ENCODE results near the gene PPARD.

Gene PPARD

GRCh38 chr6:35343092-35343834 lies 905 bp downstream of the PPARD start:
- Histone ChIP-seq H3K4me3 (ENCODE audit: low read depth, low read length) (peak overlapping the region; percentile 71), H3K9me3 (ENCODE audit: control insufficient read depth, insufficient read depth, low read length) (no peaks in the 10 kb centered on the region), H3K4me1 (ENCODE audit: control insufficient read depth, insufficient read depth, low read length) (peaks cover 7% of the 10 kb centered on the region), H3K27me3 (ENCODE audit: control insufficient read depth, insufficient read depth, low read length) (peaks cover 5% of the 10 kb centered on the region), H3K36me3 (ENCODE audit: control insufficient read depth, insufficient read depth, low read length) (peaks cover 4% of the 10 kb centered on the region), H3K9ac (ENCODE audit: low read depth, low read length) (peak overlapping the region; percentile 76)

GRCh38 chr6:35343835-35344550 lies 1.6 kb downstream of the PPARD start:
- Histone ChIP-seq H3K4me3 (ENCODE audit: low read depth, low read length) (no peak overlapping the region), H3K9ac (ENCODE audit: low read depth, low read length) (no peak overlapping the region)

GRCh38 chr6:35351422-35351821 lies 9.1 kb downstream of the PPARD start:
- H3K9me3 ChIP-seq (ENCODE audit: control insufficient read depth, insufficient read depth, low read length) = no peaks in the 10 kb centered on the region
- no peak overlapping the region for H3K9ac ChIP-seq (ENCODE audit: low read depth, low read length)
- peaks cover 9% of the 10 kb centered on the region for H3K36me3 ChIP-seq (ENCODE audit: control insufficient read depth, insufficient read depth, low read length)
- no peaks in the 10 kb centered on the region for H3K4me1 ChIP-seq (ENCODE audit: control insufficient read depth, insufficient read depth, low read length)
- no peak overlapping the region for H3K4me3 ChIP-seq (ENCODE audit: low read depth, low read length)
- no peaks in the 10 kb centered on the region for H3K27me3 ChIP-seq (ENCODE audit: control insufficient read depth, insufficient read depth, low read length)

More at GRCh38 chr6:35343835-35344550, 1.6 kb downstream of the PPARD start:
- H3K27me3 ChIP-seq (ENCODE audit: control insufficient read depth, insufficient read depth, low read length) = peaks cover 5% of the 10 kb centered on the region
- H3K4me1 ChIP-seq (ENCODE audit: control insufficient read depth, insufficient read depth, low read length) = peaks cover 7% of the 10 kb centered on the region
- H3K9me3 ChIP-seq (ENCODE audit: control insufficient read depth, insufficient read depth, low read length) = no peaks in the 10 kb centered on the region
- peaks cover 4% of the 10 kb centered on the region for H3K36me3 ChIP-seq (ENCODE audit: control insufficient read depth, insufficient read depth, low read length)

DNA sequence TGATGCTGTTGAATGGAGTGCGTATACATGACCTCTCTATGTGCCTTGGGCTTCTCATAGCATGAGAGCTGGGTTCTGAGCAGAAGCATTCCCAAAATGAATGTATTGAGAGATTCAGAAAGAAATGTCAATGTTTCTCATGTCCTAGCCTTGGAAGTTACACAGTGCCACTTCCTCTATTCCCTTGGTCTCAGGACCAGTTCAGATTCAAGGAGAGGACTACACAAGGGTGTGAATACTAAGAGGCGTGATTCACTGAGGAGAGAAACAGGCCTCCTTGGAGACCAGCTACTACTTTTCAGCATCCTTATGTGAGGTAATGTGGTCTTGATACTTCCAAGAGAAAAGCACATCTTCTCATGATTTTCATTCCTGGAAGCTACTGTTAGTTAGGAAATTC lies 10.4 kb downstream of the PPARD start:
- Histone ChIP-seq H3K36me3 (ENCODE audit: control insufficient read depth, insufficient read depth, low read length) (peaks cover 12% of the 10 kb centered on the region), H3K9me3 (ENCODE audit: control insufficient read depth, insufficient read depth, low read length) (no peaks in the 10 kb centered on the region), H3K27me3 (ENCODE audit: control insufficient read depth, insufficient read depth, low read length) (no peaks in the 10 kb centered on the region), H3K9ac (ENCODE audit: low read depth, low read length) (no peak overlapping the region), H3K4me3 (ENCODE audit: low read depth, low read length) (no peak overlapping the region), H3K4me1 (ENCODE audit: control insufficient read depth, insufficient read depth, low read length) (no peaks in the 10 kb centered on the region)

GRCh38 chr6:35354361-35355135 lies 12.2 kb downstream of the PPARD start:
- Histone ChIP-seq H3K9me3 (ENCODE audit: control insufficient read depth, insufficient read depth, low read length) (no peaks in the 10 kb centered on the region), H3K9ac (ENCODE audit: low read depth, low read length) (no peak overlapping the region), H3K4me1 (ENCODE audit: control insufficient read depth, insufficient read depth, low read length) (peaks cover under 1% of the 10 kb centered on the region), H3K4me3 (ENCODE audit: low read depth, low read length) (no peak overlapping the region), H3K36me3 (ENCODE audit: control insufficient read depth, insufficient read depth, low read length) (peaks cover 12% of the 10 kb centered on the region), H3K27me3 (ENCODE audit: control insufficient read depth, insufficient read depth, low read length) (no peaks in the 10 kb centered on the region)

DNA sequence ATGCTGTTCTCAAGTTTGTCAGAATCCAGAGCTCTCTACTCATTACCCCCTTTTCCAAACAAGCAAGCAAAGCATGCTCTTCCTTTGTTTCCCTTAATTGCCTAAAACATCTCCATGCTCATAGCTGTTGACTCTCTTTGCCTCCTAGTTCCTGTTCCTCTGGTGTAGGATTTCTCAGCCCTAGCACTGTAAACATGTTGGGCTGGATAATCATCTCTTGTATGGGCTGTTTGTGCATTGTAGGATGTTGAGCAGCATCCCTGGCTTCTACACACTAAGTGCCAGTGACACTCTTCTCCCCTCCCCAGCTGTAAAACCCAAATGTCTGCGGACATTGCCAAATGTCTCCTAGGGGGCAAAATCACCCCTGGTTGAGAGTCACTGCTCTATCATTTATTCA lies 14.0 kb downstream of the PPARD start:
- Histone ChIP-seq H3K9me3 (ENCODE audit: control insufficient read depth, insufficient read depth, low read length) (no peaks in the 10 kb centered on the region), H3K27me3 (ENCODE audit: control insufficient read depth, insufficient read depth, low read length) (no peaks in the 10 kb centered on the region), H3K4me1 (ENCODE audit: control insufficient read depth, insufficient read depth, low read length) (peaks cover 9% of the 10 kb centered on the region), H3K9ac (ENCODE audit: low read depth, low read length) (no peak overlapping the region), H3K36me3 (ENCODE audit: control insufficient read depth, insufficient read depth, low read length) (peaks cover 12% of the 10 kb centered on the region), H3K4me3 (ENCODE audit: low read depth, low read length) (no peak overlapping the region)

GRCh38 chr6:35357677-35358076 lies 15.3 kb downstream of the PPARD start:
- H3K9ac ChIP-seq (ENCODE audit: low read depth, low read length) = no peak overlapping the region
- peaks cover 9% of the 10 kb centered on the region for H3K4me1 ChIP-seq (ENCODE audit: control insufficient read depth, insufficient read depth, low read length)
- no peak overlapping the region for H3K4me3 ChIP-seq (ENCODE audit: low read depth, low read length)
- H3K9me3 ChIP-seq (ENCODE audit: control insufficient read depth, insufficient read depth, low read length) = no peaks in the 10 kb centered on the region
- H3K27me3 ChIP-seq (ENCODE audit: control insufficient read depth, insufficient read depth, low read length) = no peaks in the 10 kb centered on the region
- H3K36me3 ChIP-seq (ENCODE audit: control insufficient read depth, insufficient read depth, low read length) = peaks cover 11% of the 10 kb centered on the region

DNA sequence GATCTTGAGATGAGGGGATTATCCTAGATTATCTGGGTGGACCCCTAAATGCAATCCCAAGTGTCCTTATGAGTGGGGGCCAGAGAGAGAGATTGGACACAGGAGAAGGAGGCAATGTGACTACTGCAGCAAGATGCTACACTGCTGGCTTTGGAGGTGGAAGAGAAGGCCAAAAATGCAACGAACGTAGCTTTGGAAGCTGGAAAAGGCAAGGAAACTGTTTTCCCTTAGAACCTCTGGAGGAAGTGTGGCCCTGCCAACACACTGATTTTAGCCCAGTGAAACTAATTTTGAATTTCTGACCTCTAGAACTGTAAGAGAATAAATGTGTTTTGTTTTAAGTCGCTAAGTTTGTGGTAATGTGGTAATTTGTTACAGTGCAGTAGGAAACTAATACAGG lies 15.7 kb downstream of the PPARD start:
- no peak overlapping the region for H3K4me3 ChIP-seq (ENCODE audit: low read depth, low read length)
- no peaks in the 10 kb centered on the region for H3K9me3 ChIP-seq (ENCODE audit: control insufficient read depth, insufficient read depth, low read length)
- no peaks in the 10 kb centered on the region for H3K27me3 ChIP-seq (ENCODE audit: control insufficient read depth, insufficient read depth, low read length)
- peaks cover 10% of the 10 kb centered on the region for H3K36me3 ChIP-seq (ENCODE audit: control insufficient read depth, insufficient read depth, low read length)
- H3K4me1 ChIP-seq (ENCODE audit: control insufficient read depth, insufficient read depth, low read length) = peaks cover 9% of the 10 kb centered on the region
- H3K9ac ChIP-seq (ENCODE audit: low read depth, low read length) = no peak overlapping the region

- Histone ChIP-seq H3K27me3 (ENCODE audit: control insufficient read depth, insufficient read depth, low read length) (no peaks in the 10 kb centered on the region), H3K36me3 (ENCODE audit: control insufficient read depth, insufficient read depth, low read length) (peaks cover 10% of the 10 kb centered on the region), H3K4me1 (ENCODE audit: control insufficient read depth, insufficient read depth, low read length) (peaks cover 9% of the 10 kb centered on the region), H3K9me3 (ENCODE audit: control insufficient read depth, insufficient read depth, low read length) (no peaks in the 10 kb centered on the region), H3K9ac (ENCODE audit: low read depth, low read length) (no peak overlapping the region), H3K4me3 (ENCODE audit: low read depth, low read length) (no peak overlapping the region)
Measured at GRCh38 chr6:35359346-35359743, 17.0 kb downstream of the PPARD start.

DNA sequence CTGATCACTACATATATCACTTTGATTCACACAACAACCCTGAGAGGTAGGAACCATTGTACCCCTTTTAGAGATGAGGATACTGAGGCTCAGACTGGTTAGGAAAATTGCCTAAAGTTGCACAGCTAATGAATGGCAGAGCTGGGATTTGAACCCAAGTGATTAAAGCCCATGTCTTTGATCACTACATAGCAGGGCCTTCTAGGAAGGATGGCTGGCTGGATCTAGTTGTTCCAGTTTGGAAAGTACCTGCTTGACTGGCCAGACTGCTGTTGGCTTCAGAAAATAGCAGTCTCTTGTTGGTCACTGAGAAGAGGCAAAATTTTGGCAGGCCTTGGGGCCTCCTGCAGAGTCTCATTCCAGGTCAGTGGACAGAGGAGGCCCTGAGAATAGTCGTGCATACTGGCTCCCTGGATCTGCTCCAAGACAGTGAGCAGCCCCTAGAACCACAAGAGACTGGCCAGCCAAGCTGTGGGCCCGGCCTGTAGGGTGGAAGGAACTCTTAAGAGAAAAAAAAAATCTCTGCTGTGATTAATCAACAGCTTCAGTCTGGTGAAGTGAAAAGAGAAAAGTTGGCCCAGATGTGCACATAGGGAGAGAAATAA lies 17.5 kb downstream of the PPARD start:
- H3K4me1 ChIP-seq (ENCODE audit: control insufficient read depth, insufficient read depth, low read length) = peaks cover 9% of the 10 kb centered on the region
- H3K4me3 ChIP-seq (ENCODE audit: low read depth, low read length) = no peak overlapping the region
- no peak overlapping the region for H3K9ac ChIP-seq (ENCODE audit: low read depth, low read length)
- H3K36me3 ChIP-seq (ENCODE audit: control insufficient read depth, insufficient read depth, low read length) = peaks cover 10% of the 10 kb centered on the region
- no peaks in the 10 kb centered on the region for H3K9me3 ChIP-seq (ENCODE audit: control insufficient read depth, insufficient read depth, low read length)
- no peaks in the 10 kb centered on the region for H3K27me3 ChIP-seq (ENCODE audit: control insufficient read depth, insufficient read depth, low read length)

DNA sequence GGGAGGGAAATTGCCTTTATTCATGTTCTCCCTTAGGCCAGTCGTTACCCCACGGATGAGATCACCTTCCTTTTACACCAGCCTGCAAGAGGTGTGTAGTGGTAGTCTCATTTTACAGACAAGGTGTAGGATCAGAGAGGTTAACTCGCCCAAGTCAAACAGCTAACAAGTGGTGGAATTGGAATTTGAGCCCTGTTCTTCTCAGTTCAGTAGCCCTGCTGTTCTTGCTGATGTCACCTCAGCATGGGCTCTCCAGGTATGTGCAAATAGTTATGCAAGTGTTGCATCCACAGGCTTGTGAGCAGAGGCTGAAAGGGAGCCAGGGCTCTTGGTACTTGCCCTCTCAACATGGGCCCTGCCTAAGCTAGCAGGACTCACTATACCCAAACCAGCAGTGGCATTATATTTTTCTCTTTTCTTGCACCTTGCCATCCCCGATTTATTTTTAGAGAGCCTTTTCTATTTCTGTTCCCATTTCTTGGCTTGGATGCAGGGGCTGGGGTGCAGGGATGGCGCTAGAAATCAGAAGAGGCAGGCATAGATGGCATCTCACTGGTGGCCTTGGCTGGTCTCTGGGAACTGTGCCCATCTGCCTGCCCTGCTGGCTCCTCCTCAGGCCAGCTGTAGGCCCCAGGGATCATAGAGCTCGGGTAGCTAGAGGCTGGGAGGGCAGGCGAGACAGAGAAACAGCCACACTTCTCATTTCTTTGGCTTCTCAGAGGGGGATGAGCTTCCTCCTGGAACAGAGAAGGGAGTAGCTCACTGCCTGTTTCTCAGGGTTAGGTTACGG lies 18.2 kb downstream of the PPARD start:
- H3K9me3 ChIP-seq (ENCODE audit: control insufficient read depth, insufficient read depth, low read length) = no peaks in the 10 kb centered on the region
- no peak overlapping the region for H3K9ac ChIP-seq (ENCODE audit: low read depth, low read length)
- H3K4me1 ChIP-seq (ENCODE audit: control insufficient read depth, insufficient read depth, low read length) = peaks cover 9% of the 10 kb centered on the region
- H3K4me3 ChIP-seq (ENCODE audit: low read depth, low read length) = no peak overlapping the region
- no peaks in the 10 kb centered on the region for H3K27me3 ChIP-seq (ENCODE audit: control insufficient read depth, insufficient read depth, low read length)
- peaks cover 10% of the 10 kb centered on the region for H3K36me3 ChIP-seq (ENCODE audit: control insufficient read depth, insufficient read depth, low read length)

Data from iPS-15b (cell line).